PFSK-1 (cell line): ENCODE measurements around the gene JMJD7.

Experiments used
- FOXP2 ChIP-seq: optimal IDR thresholded peaks from 2 replicates; pipeline ENCODE3; 2011; ENCODE audit warnings: borderline replicate concordance, control low read depth, inconsistent platforms; ENCODE audit not compliant: insufficient read depth; ENCODE audit errors: extremely low read length, extremely low read depth
- POLR2AphosphoS5 ChIP-seq: IDR thresholded peaks from 2 replicates; pipeline ENCODE4 v1.6.1; 2012; ENCODE audit warnings: low read depth, mild to moderate bottlenecking, control low read depth, low read length, moderate library complexity
- REST ChIP-seq, 2 experiments: IDR thresholded peaks; 2 replicates each; pipeline versions ENCODE4 v1.6.1 to v1.8.0; 2011 to 2012; ENCODE audit warnings: low read depth in 2 of 2, low read length in 2 of 2, control low read depth in 1 of 2, inconsistent platforms in 1 of 2, mild to moderate bottlenecking in 1 of 2, moderate library complexity in 1 of 2; ENCODE audit not compliant: insufficient read depth in 1 of 2
- SIN3A ChIP-seq: IDR thresholded peaks from 2 replicates; pipeline ENCODE4 v1.6.1; 2012; ENCODE audit warnings: mild to moderate bottlenecking, low read length, moderate library complexity, borderline replicate concordance; ENCODE audit not compliant: insufficient read depth
- TAF1 ChIP-seq: IDR thresholded peaks from 2 replicates; pipeline ENCODE4 v1.6.1; 2012; ENCODE audit warnings: low read length, control low read depth, borderline replicate concordance; ENCODE audit not compliant: insufficient read depth

The JMJD7 gene

GRCh38 chr15:41810651-41811431 lies 17.1 kb upstream of the JMJD7 start:
- no peak for TF ChIP-seq POLR2AphosphoS5
- TF ChIP-seq SIN3A, result no peak
- TF ChIP-seq REST (IDR thresholded peaks at IDR 0.05; ENCODE audit: insufficient read depth in 1 of 2, low read depth in 2 of 2, low read length in 2 of 2), result no peak
- TF ChIP-seq TAF1, result no peak
- no peak for TF ChIP-seq FOXP2

GRCh38 chr15:41811432-41812195 lies 16.3 kb upstream of the JMJD7 start:
- TF ChIP-seq SIN3A (no peak), POLR2AphosphoS5 (no peak), TAF1 (no peak), REST (IDR thresholded peaks at IDR 0.05; ENCODE audit: insufficient read depth in 1 of 2, low read depth in 2 of 2, low read length in 2 of 2) (no peak), FOXP2 (no peak)

GRCh38 chr15:41812820-41813375 lies 15.0 kb upstream of the JMJD7 start:
- TF ChIP-seq REST (IDR thresholded peaks at IDR 0.05; ENCODE audit: insufficient read depth in 1 of 2, low read depth in 2 of 2, low read length in 2 of 2) (no peak), FOXP2 (no peak), POLR2AphosphoS5 (no peak), SIN3A (no peak), TAF1 (no peak)

- TF ChIP-seq TAF1, result no peak
- TF ChIP-seq REST (IDR thresholded peaks at IDR 0.05; ENCODE audit: insufficient read depth in 1 of 2, low read depth in 2 of 2, low read length in 2 of 2), result no peak
- no peak for TF ChIP-seq FOXP2
- TF ChIP-seq SIN3A, result no peak
- no peak for TF ChIP-seq POLR2AphosphoS5
These were observed 14.5 kb upstream of the JMJD7 start for GRCh38 chr15:41813426-41813825.
